GM19324 (cell line): ENCODE data around the gene TNFRSF12A.

Experiments used
- ATAC-seq: cut with Tn5 transposase; IDR thresholded peaks from one replicate; pipeline ENCODE4 v1.9.1; 2021; ENCODE audit warnings: mild to moderate bottlenecking, moderate library complexity; ENCODE audit not compliant: unreplicated experiment, low FRiP score

Gene TNFRSF12A

DNA sequence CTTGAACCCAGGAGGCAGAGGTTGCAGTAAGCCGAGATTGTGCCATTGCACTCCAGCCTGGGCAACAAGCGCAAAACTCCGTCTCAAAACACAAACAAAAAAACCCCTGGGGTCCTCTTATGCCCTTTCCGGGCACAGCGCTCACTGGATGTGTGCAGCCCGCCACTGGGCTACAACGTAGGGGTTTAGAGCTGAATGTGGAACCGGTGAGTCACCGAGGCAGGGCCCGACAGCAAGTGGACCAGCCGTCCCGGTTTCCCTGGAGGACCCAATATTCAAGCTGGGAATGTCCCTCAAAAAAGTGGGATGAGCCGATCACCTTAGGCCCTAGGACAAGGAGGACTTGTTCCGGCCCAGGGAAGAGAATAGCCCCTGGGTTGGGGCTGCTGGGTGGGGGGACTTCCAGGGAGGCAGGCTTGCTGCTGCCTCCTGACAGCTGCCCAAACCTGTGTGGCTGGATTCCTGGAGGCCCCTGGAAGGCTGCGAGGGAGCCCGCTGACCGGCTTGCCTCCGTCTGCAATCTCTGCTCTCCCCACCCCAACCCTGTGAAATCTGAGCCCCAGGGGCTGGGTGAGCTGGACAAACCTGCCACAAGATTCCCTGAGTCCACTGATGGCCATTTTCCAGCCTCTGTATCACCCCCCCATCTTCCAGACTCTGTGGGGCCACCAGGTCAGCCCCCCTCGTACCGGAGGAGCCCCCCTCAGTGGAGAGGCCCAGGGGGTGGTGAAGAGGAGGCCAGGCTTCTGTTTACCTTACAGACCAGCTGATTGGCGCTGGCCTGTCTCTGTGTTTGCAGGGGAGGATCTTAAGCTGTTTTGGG lies 10.4 kb upstream of the TNFRSF12A start:
- ATAC-seq: no peak

GRCh38 chr16:3010510-3010909 lies 9.7 kb upstream of the TNFRSF12A start:
- ATAC-seq: no peak

- ATAC-seq: no peak
These were observed 7.9 kb upstream of the TNFRSF12A start for GRCh38 chr16:3012246-3012645.

- ATAC-seq: no peak
These were observed 7.2 kb upstream of the TNFRSF12A start, which contains the start of gene CLDN9 for GRCh38 chr16:3012828-3013420. CLDN9 (plus strand) TSS chr16:3012923; CDS start chr16:3013363, 440 bp downstream.

DNA sequence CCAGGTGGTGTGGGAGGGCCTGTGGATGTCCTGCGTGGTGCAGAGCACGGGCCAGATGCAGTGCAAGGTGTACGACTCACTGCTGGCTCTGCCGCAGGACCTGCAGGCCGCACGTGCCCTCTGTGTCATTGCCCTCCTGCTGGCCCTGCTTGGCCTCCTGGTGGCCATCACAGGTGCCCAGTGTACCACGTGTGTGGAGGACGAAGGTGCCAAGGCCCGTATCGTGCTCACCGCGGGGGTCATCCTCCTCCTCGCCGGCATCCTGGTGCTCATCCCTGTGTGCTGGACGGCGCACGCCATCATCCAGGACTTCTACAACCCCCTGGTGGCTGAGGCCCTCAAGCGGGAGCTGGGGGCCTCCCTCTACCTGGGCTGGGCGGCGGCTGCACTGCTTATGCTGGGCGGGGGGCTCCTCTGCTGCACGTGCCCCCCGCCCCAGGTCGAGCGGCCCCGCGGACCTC lies 6.6 kb upstream of the TNFRSF12A start:
- no peak for ATAC-seq

GRCh38 chr16:3013998-3014690 lies 6.0 kb upstream of the TNFRSF12A start:
- ATAC-seq: no peak

DNA sequence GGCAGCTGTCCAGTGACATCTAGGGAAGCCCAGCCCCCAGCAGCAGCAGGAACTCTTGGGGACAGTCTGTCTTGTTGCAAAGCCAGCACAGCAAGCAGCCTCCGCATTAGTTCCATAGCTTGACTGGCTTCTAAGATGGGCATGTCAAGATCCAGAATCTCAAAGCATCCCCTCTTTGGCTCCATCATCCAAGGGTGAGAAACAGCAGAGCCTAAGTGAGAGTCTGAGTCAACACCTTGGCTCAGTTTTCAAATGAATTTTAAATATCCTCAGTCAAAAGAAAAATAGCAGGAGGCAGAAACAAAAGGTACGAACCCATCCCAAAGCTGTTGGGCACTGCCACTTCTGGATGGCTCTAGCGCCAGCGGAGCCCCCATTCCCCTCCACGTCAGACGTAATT lies 5.2 kb upstream of the TNFRSF12A start:
- ATAC-seq: no peak

DNA sequence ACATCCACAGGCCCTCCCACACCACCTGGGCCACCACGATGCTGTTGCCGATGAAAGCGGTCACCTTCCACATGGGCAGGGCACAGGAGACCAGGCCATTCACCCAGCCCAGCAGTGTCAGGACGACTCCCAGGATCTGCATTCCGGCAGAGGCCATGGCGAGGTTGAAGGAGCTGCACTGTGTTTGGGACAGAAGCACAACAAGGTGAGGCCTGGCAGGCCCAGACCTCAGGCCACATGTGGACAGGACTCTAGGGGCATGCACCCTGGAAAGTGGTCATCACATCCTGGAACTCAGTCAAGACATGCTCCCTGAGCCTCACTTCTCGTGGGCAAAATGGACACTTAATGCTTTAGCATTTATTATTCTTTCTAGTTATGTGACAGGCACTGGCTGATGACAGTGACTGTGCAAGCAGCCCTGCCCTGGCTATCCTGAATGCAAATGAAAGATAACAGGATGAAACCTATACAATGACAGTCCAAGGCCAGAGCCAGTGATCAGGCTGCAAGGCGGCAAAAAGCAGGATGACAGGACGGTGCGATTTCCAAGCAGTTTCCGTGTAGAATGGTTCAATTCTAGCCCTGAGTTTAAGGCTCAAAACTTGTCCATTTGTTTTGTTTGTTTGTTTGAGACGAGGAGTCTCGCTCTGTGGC lies 4.2 kb upstream of the TNFRSF12A start:
- ATAC-seq: no peak

- no peak for ATAC-seq
These were observed 2.8 kb upstream of the TNFRSF12A start for GRCh38 chr16:3017344-3017743.

DNA sequence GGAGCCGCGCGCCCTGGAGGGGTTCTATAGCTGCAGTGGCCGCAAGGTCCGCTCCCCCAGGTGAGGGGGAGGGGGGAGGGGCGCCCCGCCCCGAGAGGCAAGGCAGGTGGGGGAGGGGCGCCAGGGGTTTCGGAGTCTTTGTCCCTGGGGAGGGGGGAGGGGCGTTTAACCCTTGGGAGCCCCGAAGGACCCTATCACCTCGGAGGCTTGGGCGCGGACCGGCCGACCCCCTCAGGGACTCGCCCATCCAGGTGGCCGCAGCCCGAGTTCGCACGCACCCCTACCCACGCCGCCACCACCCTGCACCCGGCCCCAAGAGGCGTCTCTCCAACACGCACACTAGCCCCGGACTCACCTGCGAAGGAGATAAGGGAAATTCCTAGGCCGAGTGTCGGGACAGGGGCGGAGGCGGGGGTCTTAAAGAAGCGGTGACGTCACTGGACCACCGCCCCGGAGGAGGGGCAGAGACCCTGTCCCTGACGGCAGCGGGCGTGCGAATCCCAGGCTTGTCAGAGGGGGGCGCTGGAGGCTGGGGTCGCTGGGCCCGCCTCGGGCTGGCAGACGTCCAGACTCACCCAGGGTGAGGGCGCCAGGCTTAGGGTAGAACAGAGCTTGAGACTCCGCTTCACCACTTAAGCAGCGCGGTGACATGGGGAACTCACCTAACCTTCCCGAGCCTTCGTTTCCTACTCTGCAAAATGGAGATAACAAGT lies 2.2 kb upstream of the TNFRSF12A start, which contains the start of gene CLDN6:
CLDN6 (minus strand) TSS at position 390 of the 713 bp plus-strand sequence. CDS start 2,162 bp downstream, outside the sequence.
- no peak for ATAC-seq

DNA sequence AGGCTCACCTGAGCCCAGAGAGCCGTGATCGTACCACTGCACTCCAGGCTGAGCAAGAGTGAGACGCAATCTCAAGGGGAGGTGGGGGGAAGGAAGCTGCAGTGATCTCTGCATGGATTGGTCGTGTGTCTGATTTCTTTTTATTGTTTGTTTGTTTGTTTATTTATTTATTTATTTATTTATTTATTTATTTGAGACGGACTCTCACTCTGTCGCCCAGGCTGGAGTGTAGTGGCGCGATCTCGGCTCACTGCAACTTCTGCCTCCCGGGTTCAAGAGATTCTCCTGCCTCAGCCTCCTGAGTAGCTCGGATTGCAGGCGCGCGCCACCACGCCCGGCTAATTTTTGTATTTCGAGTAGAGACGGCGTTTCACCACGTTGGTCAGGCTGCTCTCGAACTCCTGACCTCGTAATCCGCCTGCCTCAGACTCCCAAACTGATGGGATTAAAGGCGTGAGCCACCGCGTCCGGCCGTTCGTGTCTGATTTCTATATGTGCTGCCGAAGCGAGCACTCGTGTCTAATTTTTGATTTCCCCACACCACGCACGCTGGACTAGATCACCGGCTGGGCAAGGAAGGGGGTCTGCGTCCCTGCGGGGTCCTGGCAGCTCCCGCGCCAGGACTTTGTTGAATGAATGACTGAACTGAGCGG lies 448 bp upstream of the TNFRSF12A start:
- ATAC-seq: no peak

DNA sequence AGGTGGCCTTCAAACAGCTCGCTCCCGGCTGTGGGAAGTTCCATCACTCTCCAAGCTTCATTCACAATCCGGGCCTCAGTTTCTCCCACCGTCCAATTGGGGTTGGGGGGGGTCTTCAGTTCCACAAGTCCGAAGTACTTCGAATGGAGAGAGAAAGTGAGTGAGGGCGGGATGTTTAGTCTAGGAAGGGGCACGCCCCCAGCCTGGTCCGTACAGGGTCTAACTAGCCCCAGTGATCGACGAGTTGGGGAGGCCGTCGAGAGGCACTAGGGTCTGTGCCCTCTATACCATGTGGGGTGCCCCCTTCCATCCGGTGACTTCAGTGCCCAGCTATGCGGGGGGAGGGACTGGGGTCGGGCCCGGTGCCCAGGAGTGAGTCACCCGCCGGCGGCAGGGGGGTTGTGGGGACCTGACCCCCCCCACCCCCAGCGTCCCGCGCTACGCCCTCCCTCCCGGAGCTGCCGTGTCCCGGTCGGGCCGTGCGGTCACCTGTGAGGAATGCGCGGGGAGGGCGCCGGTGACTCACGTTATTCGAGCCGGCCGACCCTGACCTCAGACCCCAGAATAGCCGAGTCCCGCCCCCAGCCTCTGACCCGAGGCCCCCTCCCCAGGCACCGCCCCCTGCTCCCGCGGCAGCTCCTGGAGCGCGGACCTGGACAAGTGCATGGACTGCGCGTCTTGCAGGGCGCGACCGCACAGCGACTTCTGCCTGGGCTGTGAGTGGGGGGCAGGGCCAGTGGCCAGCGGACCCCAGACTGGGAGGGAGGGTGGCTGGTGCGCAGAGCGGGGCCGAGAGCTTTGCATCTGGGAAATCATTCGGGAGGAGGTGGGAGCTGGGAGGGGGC lies 658 bp downstream of the TNFRSF12A start:
- no peak for ATAC-seq

- ATAC-seq: no peak
These were observed 1.5 kb downstream of the TNFRSF12A start for GRCh38 chr16:3021449-3022207.

DNA sequence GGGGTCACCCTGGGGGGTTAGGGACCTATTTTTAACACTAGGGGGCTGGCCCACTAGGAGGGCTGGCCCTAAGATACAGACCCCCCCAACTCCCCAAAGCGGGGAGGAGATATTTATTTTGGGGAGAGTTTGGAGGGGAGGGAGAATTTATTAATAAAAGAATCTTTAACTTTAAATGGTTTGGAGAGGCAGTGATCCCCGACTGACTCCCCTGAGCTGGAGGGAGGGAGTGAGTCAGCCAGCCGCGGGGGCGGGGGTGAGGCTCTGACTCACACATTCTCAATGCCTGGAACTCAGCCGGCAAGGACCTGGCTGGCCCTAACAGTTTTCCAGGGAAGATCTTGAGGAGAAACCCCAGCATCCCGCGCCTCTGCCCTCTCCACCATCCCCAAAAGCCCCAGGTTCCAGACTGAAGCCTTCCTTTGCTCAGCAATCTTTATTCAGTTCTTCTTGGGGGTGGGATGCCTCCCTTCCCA lies 2.1 kb downstream of the TNFRSF12A start:
- no peak for ATAC-seq

- no peak for ATAC-seq
These were observed 2.7 kb downstream of the TNFRSF12A start for GRCh38 chr16:3022684-3023414.

DNA sequence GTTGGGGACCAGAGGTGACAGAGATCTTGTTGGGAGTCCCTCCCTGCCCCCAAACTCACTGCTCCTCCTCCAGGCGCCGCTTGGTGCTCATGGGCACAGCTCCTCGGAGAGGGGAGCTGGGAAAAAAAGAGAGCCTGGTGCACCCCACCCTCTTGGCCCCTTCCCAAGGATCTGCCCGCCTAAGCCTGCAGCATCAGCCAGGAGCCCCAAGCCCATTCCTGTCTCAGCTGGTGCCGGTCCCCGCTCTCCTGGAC lies 3.2 kb downstream of the TNFRSF12A start:
- ATAC-seq: no peak

DNA sequence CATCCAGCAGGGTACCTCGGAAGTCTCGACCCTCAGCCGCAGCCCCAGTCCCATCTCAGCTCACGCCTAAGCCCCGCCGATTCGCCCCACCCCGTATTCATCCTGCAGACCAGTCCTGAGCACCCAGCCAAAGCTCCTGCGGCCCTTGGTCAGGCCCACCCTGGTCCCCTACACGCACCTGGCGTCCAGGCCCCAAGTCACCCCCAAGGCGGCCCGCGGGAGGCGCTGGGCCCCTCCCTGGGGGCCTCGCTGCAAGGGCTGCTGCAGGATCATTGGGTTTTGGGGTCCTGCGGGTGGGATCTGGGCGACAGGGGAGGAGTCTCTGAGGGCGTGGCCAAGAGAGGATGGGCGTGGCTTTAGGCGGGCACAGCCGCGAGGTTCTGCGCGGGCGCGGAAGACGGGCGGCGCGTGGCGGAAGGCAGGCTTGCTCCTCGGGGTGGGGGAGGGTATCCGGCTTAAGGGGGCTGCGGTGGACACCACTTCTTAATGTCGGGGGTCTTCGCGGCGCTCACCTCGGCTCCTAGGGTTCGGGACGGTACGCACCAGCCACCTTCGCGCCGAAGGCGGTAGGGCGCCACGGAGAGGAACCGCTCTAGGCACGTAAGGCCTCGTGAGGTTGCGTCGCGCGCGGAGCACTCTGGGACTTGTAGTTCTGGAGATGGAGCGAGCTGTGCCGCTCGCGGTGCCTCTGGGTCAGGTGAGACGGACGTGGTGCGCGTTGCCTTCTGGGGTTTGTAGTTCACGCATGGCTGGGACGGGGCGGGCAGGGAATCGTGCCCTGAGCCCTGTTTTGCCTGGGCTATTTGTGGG lies 3.7 kb downstream of the TNFRSF12A start, which contains the start of the genes HCFC1R1 and THOC6:
HCFC1R1 (minus strand) TSS at position 274 of the 810 bp plus-strand sequence; CDS start at position 273, 1 bp downstream.
THOC6 (plus strand) TSS at position 367 of the 810 bp plus-strand sequence; CDS start at position 659, 292 bp downstream.
- peak; percentile 71 for ATAC-seq
